Glutamatergic neuron (in vitro differentiated cells): ENCODE results near the gene GALNT11. TPM values are rescaled to one million over a fixed set of nuclear protein-coding genes. Genes with fewer than 3 reads are reported as not detected.

Source experiments
- DNase-seq: peaks from one replicate; pipeline ENCODE4 v3.0.0; 2022
- H3K27ac Mint-ChIP-seq: one replicate; pipeline ENCODE4 v1.8.0; 2020; ENCODE audit warnings: mild to moderate bottlenecking, mixed read lengths, inconsistent platforms; ENCODE audit not compliant: unreplicated experiment
- H3K27me3 Mint-ChIP-seq: one replicate; pipeline ENCODE4 v1.8.0; 2020; ENCODE audit warnings: mild to moderate bottlenecking, moderate library complexity, mixed read lengths, inconsistent platforms; ENCODE audit not compliant: unreplicated experiment
- H3K36me3 Mint-ChIP-seq: one replicate; pipeline ENCODE4 v1.8.0; 2020; ENCODE audit warnings: mild to moderate bottlenecking, mixed read lengths, inconsistent platforms; ENCODE audit not compliant: unreplicated experiment
- H3K4me1 Mint-ChIP-seq: one replicate; pipeline ENCODE4 v1.8.0; 2020; ENCODE audit warnings: mild to moderate bottlenecking, low read depth, mixed read lengths, inconsistent platforms; ENCODE audit not compliant: unreplicated experiment
- H3K4me3 Mint-ChIP-seq: one replicate; pipeline ENCODE4 v1.8.0; 2020; ENCODE audit warnings: mild to moderate bottlenecking, mixed read lengths, inconsistent platforms; ENCODE audit not compliant: unreplicated experiment
- H3K9me3 Mint-ChIP-seq: one replicate; pipeline ENCODE4 v1.8.0; 2020; ENCODE audit warnings: mild to moderate bottlenecking, moderate library complexity, mixed read lengths, inconsistent platforms; ENCODE audit not compliant: unreplicated experiment
- total RNA-seq: library from RNA; stranded (reverse); fragmentation: NEBNext Ultra II Directional; extraction: Animal tissue kit (Norgen Biotek cat#: 25700); gene quantifications from one replicate; pipeline ENCODE4 v1.2.1, GENCODE V29; 2021; ENCODE audit not compliant: unreplicated experiment
- TF ChIP-seq, protein P1 (sequence below): fragments of 200-600 bp; sonication (generic); IDR thresholded peaks from one replicate; pipeline ENCODE4 v1.5.0; 2021; ENCODE audit not compliant: partially characterized antibody, unreplicated experiment

Gene GALNT11
- total RNA-seq, 1 donor from 2014 or later = 32.7 TPM

GRCh38 chr7:152000191-152000590 is 25.3 kb upstream of the GALNT11 start:
- Mint-ChIP-seq H3K4me1 (no peaks in the 10 kb centered on the region), H3K36me3 (peaks cover 8% of the 10 kb centered on the region), H3K27ac (no peak overlapping the region), H3K9me3 (no peaks in the 10 kb centered on the region), H3K4me3 (no peak overlapping the region), H3K27me3 (no peaks in the 10 kb centered on the region)
- DNase-seq = no peak
- TF ChIP-seq, protein P1, sequence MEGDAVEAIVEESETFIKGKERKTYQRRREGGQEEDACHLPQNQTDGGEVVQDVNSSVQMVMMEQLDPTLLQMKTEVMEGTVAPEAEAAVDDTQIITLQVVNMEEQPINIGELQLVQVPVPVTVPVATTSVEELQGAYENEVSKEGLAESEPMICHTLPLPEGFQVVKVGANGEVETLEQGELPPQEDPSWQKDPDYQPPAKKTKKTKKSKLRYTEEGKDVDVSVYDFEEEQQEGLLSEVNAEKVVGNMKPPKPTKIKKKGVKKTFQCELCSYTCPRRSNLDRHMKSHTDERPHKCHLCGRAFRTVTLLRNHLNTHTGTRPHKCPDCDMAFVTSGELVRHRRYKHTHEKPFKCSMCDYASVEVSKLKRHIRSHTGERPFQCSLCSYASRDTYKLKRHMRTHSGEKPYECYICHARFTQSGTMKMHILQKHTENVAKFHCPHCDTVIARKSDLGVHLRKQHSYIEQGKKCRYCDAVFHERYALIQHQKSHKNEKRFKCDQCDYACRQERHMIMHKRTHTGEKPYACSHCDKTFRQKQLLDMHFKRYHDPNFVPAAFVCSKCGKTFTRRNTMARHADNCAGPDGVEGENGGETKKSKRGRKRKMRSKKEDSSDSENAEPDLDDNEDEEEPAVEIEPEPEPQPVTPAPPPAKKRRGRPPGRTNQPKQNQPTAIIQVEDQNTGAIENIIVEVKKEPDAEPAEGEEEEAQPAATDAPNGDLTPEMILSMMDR = no peak

- TF ChIP-seq, protein P1 = no peak
- Mint-ChIP-seq H3K27ac (no peak overlapping the region), H3K4me1 (no peaks in the 10 kb centered on the region), H3K9me3 (peaks cover 4% of the 10 kb centered on the region), H3K4me3 (no peak overlapping the region), H3K36me3 (no peaks in the 10 kb centered on the region), H3K27me3 (no peaks in the 10 kb centered on the region)
- no peak for DNase-seq
Measured at GRCh38 chr7:152006336-152006735, 19.1 kb upstream of the GALNT11 start.

DNA sequence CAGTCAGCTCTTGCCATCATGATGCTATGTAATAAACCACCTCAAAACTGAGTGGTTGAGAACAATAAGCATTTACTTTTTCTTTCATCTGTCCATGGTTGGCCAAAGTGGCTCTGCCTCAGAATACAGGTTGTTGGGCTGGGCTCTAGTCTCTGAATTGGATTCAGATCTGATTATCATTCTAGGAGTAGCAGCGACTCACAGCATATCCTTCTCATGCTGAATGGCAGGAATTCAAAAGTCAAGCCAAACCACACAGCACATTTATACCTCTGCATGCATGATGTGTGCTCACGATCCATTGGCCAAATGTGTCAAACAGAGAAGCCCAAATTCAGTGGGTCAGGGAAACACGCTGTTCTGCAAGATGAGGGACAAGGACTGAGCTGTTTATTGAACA is 13.6 kb upstream of the GALNT11 start:
- H3K36me3 Mint-ChIP-seq = peaks cover 5% of the 10 kb centered on the region
- DNase-seq = no peak
- no peak overlapping the region for H3K4me3 Mint-ChIP-seq
- no peaks in the 10 kb centered on the region for H3K4me1 Mint-ChIP-seq
- no peak overlapping the region for H3K27ac Mint-ChIP-seq
- peaks cover 2% of the 10 kb centered on the region for H3K9me3 Mint-ChIP-seq
- TF ChIP-seq, protein P1 = no peak
- no peaks in the 10 kb centered on the region for H3K27me3 Mint-ChIP-seq

GRCh38 chr7:152013230-152013629 is 12.2 kb upstream of the GALNT11 start:
- no peaks in the 10 kb centered on the region for H3K27me3 Mint-ChIP-seq
- TF ChIP-seq, protein P1 = no peak
- DNase-seq = no peak
- no peaks in the 10 kb centered on the region for H3K4me1 Mint-ChIP-seq
- peaks cover 2% of the 10 kb centered on the region for H3K9me3 Mint-ChIP-seq
- no peak overlapping the region for H3K27ac Mint-ChIP-seq
- H3K36me3 Mint-ChIP-seq = peaks cover 5% of the 10 kb centered on the region
- H3K4me3 Mint-ChIP-seq = no peak overlapping the region

DNA sequence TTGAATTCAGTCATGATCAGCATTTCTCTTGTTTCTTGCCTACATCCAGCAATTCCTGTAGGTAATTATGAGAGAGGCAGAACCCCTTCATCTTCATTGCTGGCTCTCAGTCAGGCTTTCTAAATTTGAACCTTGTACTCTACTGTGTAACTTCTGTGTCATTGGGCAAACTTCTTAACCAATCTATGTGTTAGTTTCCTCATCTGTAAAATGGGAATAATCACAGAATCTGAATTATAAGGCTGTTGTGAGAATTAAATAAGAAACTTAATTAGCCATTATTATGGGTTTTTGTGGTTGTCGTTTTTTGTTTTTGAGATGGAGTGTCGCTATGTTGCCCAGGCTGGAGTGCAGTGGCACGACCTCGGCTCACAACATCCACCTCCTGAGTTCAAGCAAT is 11.5 kb upstream of the GALNT11 start:
- H3K9me3 Mint-ChIP-seq = peaks cover 2% of the 10 kb centered on the region
- no peak overlapping the region for H3K4me3 Mint-ChIP-seq
- H3K27me3 Mint-ChIP-seq = no peaks in the 10 kb centered on the region
- peaks cover 5% of the 10 kb centered on the region for H3K36me3 Mint-ChIP-seq
- no peak for DNase-seq
- no peak overlapping the region for H3K27ac Mint-ChIP-seq
- TF ChIP-seq, protein P1 = no peak
- H3K4me1 Mint-ChIP-seq = no peaks in the 10 kb centered on the region
